H1 (cell line): ENCODE results near the gene PIAS1. TPM values are rescaled to one million over a fixed set of nuclear protein-coding genes. Genes with fewer than 3 reads are reported as not detected.
"Not testable (repeated sequence)": the region's sequence is repeated elsewhere in the genome, so short reads cannot be mapped to it uniquely, and the experiment has no call there.

ENCODE experiments used
- CTCF ChIA-PET: fragments of 300-600 bp; sonication (Branson Sonifier 250); formaldehyde crosslinking; loops from one replicate; lab custom pipeline; 2021; ENCODE audit not compliant: partially characterized antibody; lab: Charles Lee
- POLR2A ChIA-PET: fragments of 300-600 bp; sonication (Branson Sonifier 250); formaldehyde crosslinking; loops from one replicate; lab custom pipeline; 2021; ENCODE audit warnings: inconsistent platforms; ENCODE audit not compliant: partially characterized antibody; lab: Charles Lee
- DNase-seq, 2 experiments: peaks; one replicate each; pipeline versions ENCODE4 v3.0.0 to v3.0.0-alpha.2; 2010 to 2022; ENCODE audit warnings: low spot score in 2 of 2, low read depth in 1 of 2, mixed read lengths in 1 of 2
- FAIRE-seq: peaks from 2 replicates; lab custom pipeline; 2011; peaks lifted over from hg19 to GRCh38; lab: Jason Lieb, UNC
- H2AFZ ChIP-seq: 2 replicates; pipeline ENCODE4 v1.8.1; 2012; ENCODE audit warnings: low read length, inconsistent platforms
- H2AK5ac ChIP-seq: 2 replicates; pipeline ENCODE4 v1.6.1; 2013; ENCODE audit warnings: low read depth, low read length
- H2BK120ac ChIP-seq: replicated peaks from 2 replicates; pipeline ENCODE3; 2013; ENCODE audit warnings: low read depth, low read length, inconsistent platforms
- H2BK12ac ChIP-seq: 2 replicates; pipeline ENCODE4 v1.6.1; 2013; ENCODE audit warnings: low read depth, low read length
- H2BK15ac ChIP-seq: 2 replicates; pipeline ENCODE4 v1.6.1; 2013; ENCODE audit warnings: low read length
- H2BK20ac ChIP-seq: 2 replicates; pipeline ENCODE4 v1.6.1; 2013; ENCODE audit warnings: low read length
- H2BK5ac ChIP-seq: 2 replicates; pipeline ENCODE4 v1.6.1; 2013; ENCODE audit warnings: low read depth, low read length
- H3K14ac ChIP-seq: 2 replicates; pipeline ENCODE4 v1.6.1; 2013; ENCODE audit warnings: inconsistent platforms; ENCODE audit not compliant: insufficient read length
- H3K18ac ChIP-seq: 2 replicates; pipeline ENCODE4 v1.6.1; 2013; ENCODE audit warnings: low read length; ENCODE audit errors: extremely low read depth
- H3K23ac ChIP-seq: 2 replicates; pipeline ENCODE4 v1.6.1; 2013; ENCODE audit warnings: inconsistent platforms; ENCODE audit not compliant: insufficient read length
- H3K23me2 ChIP-seq: 2 replicates; pipeline ENCODE4 v1.6.1; 2013; ENCODE audit warnings: low read depth, low read length
- H3K27ac ChIP-seq: 2 replicates; pipeline ENCODE4 v1.6.1; 2011; ENCODE audit warnings: low read depth, low read length, inconsistent platforms
- H3K27me3 ChIP-seq, 4 experiments: replicated peaks in 1 of 4; 1 replicate in 1 of 4; 2 replicates in 3 of 4; pipeline versions ENCODE4 v1.6.1 to v1.8.1; 2011 to 2013; ENCODE audit warnings: low read length in 3 of 4, mild to moderate bottlenecking in 3 of 4, inconsistent platforms in 2 of 4, mixed read lengths in 2 of 4, moderate library complexity in 1 of 4; ENCODE audit not compliant: control insufficient read depth in 3 of 4, insufficient read depth in 3 of 4; ENCODE audit errors: extremely low read depth in 1 of 4
- H3K36me3 ChIP-seq, 4 experiments: 2 replicates each; pipeline versions ENCODE4 v1.6.1 to v1.8.1; 2011 to 2013; ENCODE audit warnings: mild to moderate bottlenecking in 4 of 4, low read length in 3 of 4, moderate library complexity in 2 of 4, control low read depth in 1 of 4, inconsistent platforms in 1 of 4; ENCODE audit not compliant: insufficient read depth in 4 of 4, control insufficient read depth in 2 of 4
- H3K4ac ChIP-seq: replicated peaks from 2 replicates; pipeline ENCODE3; 2013; ENCODE audit warnings: low read length, low read depth, mixed read lengths, inconsistent platforms; ENCODE audit not compliant: insufficient read length
- H3K4me1 ChIP-seq, 4 experiments: replicated peaks in 1 of 4; 1 replicate in 1 of 4; 2 replicates in 3 of 4; pipeline versions ENCODE4 v1.6.1 to v1.8.1; 2011 to 2013; ENCODE audit warnings: low read length in 3 of 4, inconsistent platforms in 2 of 4, mixed read lengths in 1 of 4; ENCODE audit not compliant: insufficient read depth in 4 of 4, control insufficient read depth in 3 of 4
- H3K4me2 ChIP-seq, 2 experiments: 2 replicates each; pipeline versions ENCODE4 v1.6.1 to v1.8.1; 2011 to 2013; ENCODE audit warnings: low read depth in 2 of 2, low read length in 2 of 2, control low read depth in 1 of 2, inconsistent platforms in 1 of 2, mild to moderate bottlenecking in 1 of 2; ENCODE audit not compliant: insufficient read depth in 1 of 2
- H3K4me3 ChIP-seq, 4 experiments: fragments of 200-600, 300-600 bp in 1 of 4; sonication (generic), shearing (Covaris generic), sonication (Bioruptor Twin) in 1 of 4; 2 replicates each; pipeline versions ENCODE4 v1.5.1 to v1.8.1; 2011 to 2016; ENCODE audit warnings: low read length in 4 of 4, low read depth in 3 of 4, control low read depth in 2 of 4, inconsistent platforms in 2 of 4, mild to moderate bottlenecking in 2 of 4, mixed read lengths in 1 of 4, moderate library complexity in 1 of 4; ENCODE audit not compliant: insufficient read depth in 2 of 4; ENCODE audit errors: extremely low read depth in 1 of 4
- H3K56ac ChIP-seq: replicated peaks from 2 replicates; pipeline ENCODE3; 2013; ENCODE audit warnings: low read depth, mild to moderate bottlenecking, mixed read lengths, low read length, inconsistent platforms; ENCODE audit not compliant: insufficient read length
- H3K79me1 ChIP-seq: 2 replicates; pipeline ENCODE4 v1.6.1; 2013; ENCODE audit warnings: low read depth, low read length, control low read depth
- H3K79me2 ChIP-seq, 2 experiments: 2 replicates each; pipeline versions ENCODE4 v1.6.1 to v1.8.1; 2012 to 2013; ENCODE audit warnings: low read length in 2 of 2, mild to moderate bottlenecking in 2 of 2, inconsistent platforms in 1 of 2; ENCODE audit not compliant: insufficient read depth in 2 of 2, control insufficient read depth in 1 of 2
- H3K9ac ChIP-seq, 4 experiments: replicated peaks in 1 of 4; 1 replicate in 1 of 4; 2 replicates in 3 of 4; pipeline versions ENCODE4 v1.6.1 to v1.8.1; 2011 to 2013; ENCODE audit warnings: low read depth in 3 of 4, low read length in 3 of 4, control low read depth in 2 of 4, mild to moderate bottlenecking in 2 of 4, moderate library complexity in 2 of 4, inconsistent platforms in 1 of 4; ENCODE audit errors: extremely low read depth in 1 of 4
- H3K9me3 ChIP-seq, 2 experiments: 2 replicates each; pipeline versions ENCODE4 v1.6.1 to v1.8.1; 2012 to 2013; ENCODE audit warnings: mild to moderate bottlenecking in 2 of 2, moderate library complexity in 2 of 2, control low read depth in 1 of 2, inconsistent platforms in 1 of 2, low read depth in 1 of 2, low read length in 1 of 2, mixed read lengths in 1 of 2; ENCODE audit not compliant: insufficient read depth in 2 of 2
- H4K20me1 ChIP-seq, 2 experiments: replicated peaks in 1 of 2; 2 replicates each; pipeline versions ENCODE3 to v1.8.1; 2011 to 2013; ENCODE audit warnings: inconsistent platforms in 2 of 2, low read length in 2 of 2, mild to moderate bottlenecking in 1 of 2; ENCODE audit not compliant: insufficient read depth in 2 of 2, control insufficient read depth in 1 of 2
- H4K5ac ChIP-seq: 2 replicates; pipeline ENCODE4 v1.6.1; 2013; ENCODE audit warnings: low read length, low read depth, mixed read lengths, inconsistent platforms; ENCODE audit not compliant: insufficient read length
- H4K8ac ChIP-seq: 2 replicates; pipeline ENCODE4 v1.8.0; 2013; ENCODE audit warnings: mild to moderate bottlenecking, moderate library complexity, low read length, inconsistent platforms; ENCODE audit not compliant: insufficient read depth; ENCODE audit errors: extremely low read depth
- H4K91ac ChIP-seq: replicated peaks from 2 replicates; pipeline ENCODE3; 2013; ENCODE audit warnings: low read length, mixed read lengths, inconsistent platforms; ENCODE audit not compliant: insufficient read length
- WGBS, 2 experiments: shearing (Covaris generic) in 1 of 2; methylation state at CpG; one replicate each; pipeline versions ENCODE4 v1.1.6 to v1.1.7; 2013 to 2015; ENCODE audit warnings: low lambda C conversion rate in 2 of 2, mixed read lengths in 2 of 2, inconsistent platforms in 1 of 2, low coverage in 1 of 2, missing lambda C conversion rate in 1 of 2; ENCODE audit not compliant: insufficient replicate concordance in 2 of 2, insufficient coverage in 1 of 2, insufficient read length in 1 of 2; ENCODE audit errors: extremely low coverage in 1 of 2, missing lambda C conversion rate in 1 of 2; 5-methylcytosine and 5-hydroxymethylcytosine counted together
- polyA plus RNA-seq, 7 experiments: library from polyadenylated mRNA; depleted of rRNA in 3 of 7; stranded (reverse) in 5 of 7; unstranded in 2 of 7; fragments of >200 nt in 5 of 7; fragments of 200-250 nt in 2 of 7; gene quantifications; 1 replicate in 5 of 7; 2 replicates in 1 of 7; 4 replicates in 1 of 7; pipeline versions ENCODE4 v1.2.1 to v1.2.3, GENCODE V29; 2011 to 2013; ENCODE audit warnings: missing spikeins in 2 of 7, mixed read lengths in 2 of 7
- total RNA-seq: library from RNA; stranded (reverse); fragmentation: NEBNext Ultra II Directional; extraction: Animal tissue kit (Norgen Biotek cat#: 25700); gene quantifications from 2 replicates; pipeline ENCODE4 v1.2.1, GENCODE V29; 2021

Gene PIAS1
- total and polyA plus RNA-seq, 2 of the 8 experiments (the other 6 are each of a cell fraction or from before 2014, with no cell fraction given) = 30.8 to 34.5 TPM

DNA sequence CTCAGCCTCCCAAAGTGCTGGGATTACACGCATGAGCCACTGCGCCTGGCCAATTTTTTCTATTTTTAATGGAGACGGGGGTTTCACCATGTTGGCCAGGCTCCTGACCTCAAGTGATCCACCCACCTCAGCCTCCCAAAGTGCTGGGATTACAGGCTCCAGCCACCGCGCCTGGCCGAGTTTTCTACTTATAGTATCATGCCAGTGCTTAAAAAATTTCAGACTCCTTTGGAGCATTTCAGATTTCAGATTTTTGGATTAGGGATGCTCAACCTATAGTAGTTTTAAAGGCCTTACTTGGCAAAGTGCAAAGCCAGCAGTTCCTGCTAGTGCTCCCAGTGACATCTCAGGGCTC lies 159.4 kb downstream of the PIAS1 start:
- H3K4me3 ChIP-seq, H3K9ac ChIP-seq, H3K27ac ChIP-seq, H4K8ac ChIP-seq, H3K9me3 ChIP-seq, H3K23me2 ChIP-seq, H4K5ac ChIP-seq, H2BK5ac ChIP-seq, DNase-seq, H2AFZ ChIP-seq, H2BK120ac ChIP-seq, H3K4ac ChIP-seq, H2BK12ac ChIP-seq, H3K14ac ChIP-seq, H4K91ac ChIP-seq, H3K18ac ChIP-seq, H2AK5ac ChIP-seq, H3K4me2 ChIP-seq, H2BK15ac ChIP-seq, H3K27me3 ChIP-seq, H3K23ac ChIP-seq, FAIRE-seq, H3K56ac ChIP-seq, H2BK20ac ChIP-seq: not testable (repeated sequence)
- peaks cover 3 to 13% (median 5%) of the 10 kb centered on the region in 4 experiments; a peak in 5 of 8 replicates for H3K36me3 ChIP-seq
- H3K79me1 ChIP-seq = peaks cover 14% of the 10 kb centered on the region; the same call in 1 of the 2 replicates
- ChIA-PET POLR2A (interaction anchor here (2.4 kb wide), 1 partner anchor 10 kb away, joined by 11 read pairs; no protein-coding TSS in a partner anchor), CTCF (interaction anchor here (1.0 to 5.7 kb wide), 3 partner anchors 13 to 39 kb away, joined by 3 to 101 read pairs (median 3); no protein-coding TSS in a partner anchor)
- H3K4me1 ChIP-seq = peaks cover 0 to 16% (median under 1%) of the 10 kb centered on the region in 4 experiments; a peak in 5 of 7 replicates
- H3K79me2 ChIP-seq = peaks cover under 1 to 62% of the 10 kb centered on the region in 2 experiments; a peak in 3 of 4 replicates
- H4K20me1 ChIP-seq = peaks cover 10 to 28% of the 10 kb centered on the region in 2 experiments
- WGBS, 2 experiments = 95% methylated on average over 6 of the region's 6 CpGs; no CpG with 5 or more reads in 1 of the 2 experiments
